Immature natural killer cell (primary cell): Measurements from ENCODE around the gene INPP5D. TPM values are rescaled to one million over a fixed set of nuclear protein-coding genes. Genes with fewer than 3 reads are reported as not detected.
"Not testable (repeated sequence)": the region's sequence is repeated elsewhere in the genome, so short reads cannot be mapped to it uniquely, and the experiment has no call there.

Experiments used
- DNase-seq, 3 donors: peaks; one replicate each; pipeline ENCODE4 v3.0.0; 2022; ENCODE audit warnings: mixed read lengths in 1 of 3
- H3K27ac Mint-ChIP-seq, 6 donors: one replicate each; pipeline ENCODE4 v1.8.0; 2020; ENCODE audit warnings: mixed read lengths in 6 of 6, mild to moderate bottlenecking in 5 of 6, inconsistent platforms in 4 of 6, moderate library complexity in 3 of 6
- H3K27me3 Mint-ChIP-seq, 3 donors: one replicate each; pipeline ENCODE4 v1.8.0; 2020 to 2021; ENCODE audit warnings: low read depth in 3 of 3, mild to moderate bottlenecking in 3 of 3, mixed read lengths in 3 of 3, moderate library complexity in 3 of 3, inconsistent platforms in 1 of 3
- H3K36me3 Mint-ChIP-seq, 3 donors: one replicate each; pipeline ENCODE4 v1.8.0; 2020; ENCODE audit warnings: mixed read lengths in 3 of 3, inconsistent platforms in 2 of 3, mild to moderate bottlenecking in 2 of 3
- H3K4me1 Mint-ChIP-seq, 2 donors: one replicate each; pipeline ENCODE4 v1.8.0; 2020; ENCODE audit warnings: inconsistent platforms in 2 of 2, mild to moderate bottlenecking in 2 of 2, mixed read lengths in 2 of 2, moderate library complexity in 1 of 2
- H3K4me3 Mint-ChIP-seq, 5 donors: one replicate each; pipeline ENCODE4 v1.8.0; 2020; ENCODE audit warnings: mild to moderate bottlenecking in 5 of 5, mixed read lengths in 5 of 5, inconsistent platforms in 3 of 5, moderate library complexity in 3 of 5
- H3K9me3 Mint-ChIP-seq, 6 donors: one replicate each; pipeline ENCODE4 v1.8.0; 2020; ENCODE audit warnings: mild to moderate bottlenecking in 6 of 6, mixed read lengths in 6 of 6, inconsistent platforms in 4 of 6, moderate library complexity in 3 of 6
- polyA plus RNA-seq, 3 donors: library from polyadenylated mRNA; unstranded; fragments of 300-500 nt; fragmentation: Illumina TruSeq; gene quantifications; one replicate each; pipeline ENCODE4 v1.2.3, GENCODE V29; 2021

The INPP5D gene
- polyA plus RNA-seq, 3 donors from 2014 or later: 54.8 to 307 (median 73.5) TPM

- peaks cover 11 to 17% (median 16%) of the 10 kb centered on the region in 3 donors for H3K36me3 Mint-ChIP-seq
- DNase-seq: peak in 2 of 3 donors; percentile 41 to 51
- H3K4me1 Mint-ChIP-seq: peaks cover 74 to 79% of the 10 kb centered on the region in 2 donors
- peaks cover 8 to 17% (median 15%) of the 10 kb centered on the region in 3 donors for H3K27me3 Mint-ChIP-seq
- no peaks in the 10 kb centered on the region for H3K9me3 Mint-ChIP-seq
- H3K4me3 Mint-ChIP-seq: peak overlapping the region; percentile 85 to 97 (median 92)
- peak overlapping the region; percentile 93 to 99 (median 96) for H3K27ac Mint-ChIP-seq
These were observed 3.3 kb downstream of the INPP5D start for GRCh38 chr2:233063269-233063975.

DNA sequence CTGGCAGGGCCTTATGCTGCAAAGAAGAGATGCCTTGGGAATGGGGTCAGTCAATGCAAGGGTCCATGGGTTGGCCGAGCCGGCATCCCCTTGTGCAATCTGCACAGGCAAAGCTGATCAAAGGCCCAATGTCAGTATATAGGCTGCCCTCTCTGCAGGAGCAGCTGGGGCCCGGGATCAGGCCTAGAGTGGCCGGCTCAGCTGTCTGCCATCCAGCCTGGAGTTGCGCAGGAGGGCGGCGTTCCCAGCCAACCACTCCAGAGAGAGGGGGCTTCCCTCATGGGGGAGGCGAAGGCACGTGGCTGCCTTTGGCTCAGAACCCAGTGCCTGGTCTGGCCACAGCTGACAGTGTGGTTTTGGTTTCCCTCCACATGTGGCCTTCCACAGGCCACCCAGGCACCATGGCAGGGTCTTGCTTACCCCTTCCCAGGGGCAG, 3.9 kb downstream of the INPP5D start:
- Mint-ChIP-seq H3K36me3 (peaks cover 16 to 20% (median 17%) of the 10 kb centered on the region in 3 donors), H3K4me3 (peak overlapping the region; percentile 85 to 97 (median 92)), H3K27me3 (peaks cover 8 to 17% (median 15%) of the 10 kb centered on the region in 3 donors), H3K4me1 (peaks cover 68 to 79% of the 10 kb centered on the region in 2 donors), H3K9me3 (no peaks in the 10 kb centered on the region), H3K27ac (peak overlapping the region; percentile 93 to 99 (median 96))
- DNase-seq: peak in 2 of 3 donors; percentile 42 to 44

DNA sequence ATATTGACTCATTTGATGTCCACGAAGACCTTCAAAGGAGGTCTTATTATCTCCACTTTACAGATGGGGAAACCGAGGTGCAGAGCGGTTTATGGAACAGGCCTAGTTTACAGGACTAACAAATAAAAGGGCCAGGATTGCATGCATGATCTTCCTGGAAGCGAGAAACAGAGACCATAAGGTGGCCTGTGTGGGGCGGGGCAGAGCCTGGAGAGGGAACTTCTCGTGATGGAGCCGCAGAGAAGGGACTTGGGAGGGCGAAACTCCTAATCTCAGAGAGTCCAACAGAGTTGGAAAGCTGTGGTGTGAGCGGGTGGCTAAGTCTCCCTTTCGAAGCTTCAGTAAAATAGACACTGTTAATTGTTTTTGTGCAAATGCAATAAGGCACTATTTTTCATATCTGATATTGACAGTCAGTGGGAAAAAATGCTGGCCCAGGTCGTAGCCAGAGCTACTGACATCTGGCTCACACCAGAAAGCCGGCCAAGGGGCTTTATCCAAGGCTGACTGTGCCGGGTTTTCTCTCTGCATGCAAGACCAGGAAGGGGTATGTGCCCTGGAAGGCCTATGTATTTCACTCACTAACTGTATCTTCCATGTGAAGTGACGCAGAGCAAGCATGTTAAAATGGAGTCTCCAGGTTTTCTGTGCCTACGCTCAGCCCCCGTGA, 4.5 kb downstream of the INPP5D start:
- H3K27ac Mint-ChIP-seq: peak overlapping the region; percentile 57 to 99 (median 90)
- peak overlapping the region; percentile 85 to 97 (median 92) for H3K4me3 Mint-ChIP-seq
- peaks cover 8 to 17% (median 14%) of the 10 kb centered on the region in 3 donors for H3K27me3 Mint-ChIP-seq
- peaks cover 65 to 80% of the 10 kb centered on the region in 2 donors for H3K4me1 Mint-ChIP-seq
- DNase-seq: no peak
- peaks cover 16 to 20% (median 17%) of the 10 kb centered on the region in 3 donors for H3K36me3 Mint-ChIP-seq
- no peaks in the 10 kb centered on the region for H3K9me3 Mint-ChIP-seq

GRCh38 chr2:233065200-233065589, 5.1 kb downstream of the INPP5D start:
- Mint-ChIP-seq H3K4me1 (peaks cover 59 to 80% of the 10 kb centered on the region in 2 donors), H3K36me3 (peaks cover 16 to 20% (median 17%) of the 10 kb centered on the region in 3 donors), H3K27ac (peak overlapping the region; percentile 83 to 99 (median 90)), H3K4me3 (peak overlapping the region; percentile 85 to 97 (median 92)), H3K27me3 (peaks cover 5 to 12% (median 9%) of the 10 kb centered on the region in 3 donors)
- not testable (repeated sequence) for DNase-seq, H3K9me3 Mint-ChIP-seq

- H3K36me3 Mint-ChIP-seq: peaks cover 17 to 20% (median 19%) of the 10 kb centered on the region in 3 donors
- DNase-seq: peak in 2 of 3 donors; percentile 35 to 36
- peaks cover 3 to 7% (median 5%) of the 10 kb centered on the region in 3 donors for H3K27me3 Mint-ChIP-seq
- H3K9me3 Mint-ChIP-seq: no peaks in the 10 kb centered on the region
- peak overlapping the region; percentile 24 to 90 (median 86) for H3K27ac Mint-ChIP-seq
- H3K4me1 Mint-ChIP-seq: peaks cover 57 to 88% of the 10 kb centered on the region in 2 donors
- peak overlapping the region; percentile 44 to 74 (median 63) for H3K4me3 Mint-ChIP-seq
These were observed 5.9 kb downstream of the INPP5D start for GRCh38 chr2:233065954-233066470.

DNA sequence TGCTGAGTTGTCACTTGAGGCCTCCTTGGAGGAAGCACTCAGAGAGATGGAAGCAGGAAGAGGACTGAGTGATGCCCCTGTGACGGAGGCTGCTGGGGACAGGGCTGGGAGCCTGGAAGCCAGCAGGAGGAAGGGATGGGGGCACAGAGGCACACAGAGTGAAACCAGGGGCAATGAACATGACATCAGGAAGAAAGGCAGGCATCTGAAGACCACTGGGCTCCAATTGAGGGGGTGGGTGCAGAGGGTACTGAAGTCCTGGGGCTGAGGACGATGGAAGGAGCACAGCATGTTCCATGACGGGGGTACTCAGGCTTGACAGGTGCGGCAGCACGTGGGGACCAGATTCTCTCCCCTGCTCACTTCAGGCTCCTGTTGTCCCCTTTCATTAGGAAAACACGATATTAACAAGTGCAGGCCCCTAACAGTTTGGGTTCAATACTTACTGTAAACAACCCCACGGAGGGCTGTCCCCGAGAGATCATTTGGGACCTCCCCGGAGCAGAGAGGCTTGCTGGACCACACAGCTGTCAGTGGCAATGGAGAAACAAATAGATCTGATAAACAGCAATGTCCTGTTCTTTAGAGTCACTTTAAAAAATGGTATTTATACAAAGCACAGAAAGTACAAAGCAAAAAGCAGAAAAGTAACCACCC, 8.7 kb downstream of the INPP5D start:
- peaks cover 18 to 34% (median 32%) of the 10 kb centered on the region in 3 donors for H3K36me3 Mint-ChIP-seq

GRCh38 chr2:233072838-233073237, 12.7 kb downstream of the INPP5D start:
- Mint-ChIP-seq H3K36me3 (peaks cover 8 to 22% (median 19%) of the 10 kb centered on the region in 3 donors), H3K27me3 (peaks cover 1 to 7% (median 2%) of the 10 kb centered on the region in 3 donors), H3K4me3 (peak overlapping the region in 3 of 5 donors; percentile 17 to 50 (median 42)), H3K27ac (peak overlapping the region in 1 of 6 donors; percentile 73), H3K4me1 (peaks cover under 1 to 46% of the 10 kb centered on the region in 2 donors), H3K9me3 (no peaks in the 10 kb centered on the region)
- DNase-seq: no peak

More for the DNA sequence above, 8.7 kb downstream of the INPP5D start:
- no peaks in the 10 kb centered on the region for H3K9me3 Mint-ChIP-seq
- peaks cover 39 to 77% of the 10 kb centered on the region in 2 donors for H3K4me1 Mint-ChIP-seq
- peak overlapping the region in 5 of 6 donors; percentile 84 to 95 (median 91) for H3K27ac Mint-ChIP-seq
- H3K4me3 Mint-ChIP-seq: peak overlapping the region; percentile 59 to 85 (median 78)
- no peak for DNase-seq
- H3K27me3 Mint-ChIP-seq: peaks cover 0 to 3% (median 2%) of the 10 kb centered on the region in 3 donors

DNA sequence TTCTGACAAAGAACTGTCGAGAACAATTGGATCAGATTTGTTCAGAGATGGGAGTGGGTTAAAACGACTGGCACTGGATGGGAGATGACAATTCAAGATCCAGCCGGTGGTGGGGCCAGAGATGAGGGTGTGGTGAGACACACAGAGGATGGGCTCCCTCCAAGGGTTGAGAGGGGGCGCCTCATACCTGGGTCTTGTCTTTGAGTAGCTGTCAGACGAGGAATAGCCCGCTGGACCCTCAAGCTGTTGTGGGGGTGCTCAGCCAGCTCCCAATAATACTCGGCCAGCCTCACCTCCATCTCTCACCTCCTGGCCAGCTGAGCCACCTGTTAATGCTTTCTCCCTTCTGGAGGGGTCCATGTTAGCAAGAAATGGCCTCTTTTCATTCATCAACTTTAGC, 14.0 kb downstream of the INPP5D start:
- DNase-seq: no peak
- Mint-ChIP-seq H3K4me3 (no peak overlapping the region), H3K9me3 (no peaks in the 10 kb centered on the region), H3K4me1 (peaks cover 0 to 47% of the 10 kb centered on the region in 2 donors), H3K27me3 (peaks cover 2 to 11% (median 6%) of the 10 kb centered on the region in 3 donors), H3K36me3 (peaks cover 12 to 19% (median 16%) of the 10 kb centered on the region in 3 donors), H3K27ac (no peak overlapping the region)

- Mint-ChIP-seq H3K36me3 (peaks cover 20 to 27% (median 25%) of the 10 kb centered on the region in 3 donors), H3K4me1 (peaks cover 0 to 47% of the 10 kb centered on the region in 2 donors), H3K27me3 (peaks cover 4 to 19% (median 14%) of the 10 kb centered on the region in 3 donors), H3K4me3 (no peak overlapping the region), H3K9me3 (no peaks in the 10 kb centered on the region), H3K27ac (no peak overlapping the region)
- DNase-seq: no peak
These were observed 15.2 kb downstream of the INPP5D start for GRCh38 chr2:233075141-233075965.

DNA sequence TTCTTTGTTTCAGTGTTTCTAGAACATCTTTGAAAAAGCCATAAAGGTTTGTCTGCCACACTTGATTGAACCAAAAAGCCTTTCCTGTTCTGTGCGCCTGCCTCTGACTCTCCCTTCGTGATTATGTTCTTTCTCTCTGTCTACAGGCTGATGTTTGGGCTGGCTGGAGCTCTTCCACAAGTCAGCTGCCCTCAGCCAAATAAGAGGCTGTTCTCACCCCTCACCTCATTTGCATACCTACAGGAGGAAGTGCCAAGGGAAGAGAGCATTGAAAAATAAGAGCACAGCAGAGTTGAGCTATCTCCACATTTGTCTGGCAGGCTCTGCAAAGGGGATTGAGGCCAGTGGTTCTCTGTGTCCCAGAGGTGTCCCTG, 15.8 kb downstream of the INPP5D start:
- peaks cover 0 to 47% of the 10 kb centered on the region in 2 donors for H3K4me1 Mint-ChIP-seq
- no peaks in the 10 kb centered on the region for H3K9me3 Mint-ChIP-seq
- no peak overlapping the region for H3K27ac Mint-ChIP-seq
- H3K36me3 Mint-ChIP-seq: peaks cover 23 to 28% (median 26%) of the 10 kb centered on the region in 3 donors
- DNase-seq: peak; percentile 54 to 59 (median 58)
- peaks cover 5 to 20% (median 18%) of the 10 kb centered on the region in 3 donors for H3K27me3 Mint-ChIP-seq
- no peak overlapping the region for H3K4me3 Mint-ChIP-seq

- peaks cover 9 to 22% (median 21%) of the 10 kb centered on the region in 3 donors for H3K27me3 Mint-ChIP-seq
- H3K9me3 Mint-ChIP-seq: no peaks in the 10 kb centered on the region
- H3K36me3 Mint-ChIP-seq: peaks cover 21 to 32% (median 25%) of the 10 kb centered on the region in 3 donors
- H3K4me3 Mint-ChIP-seq: no peak overlapping the region
- no peak overlapping the region for H3K27ac Mint-ChIP-seq
- peaks cover 0 to 49% of the 10 kb centered on the region in 2 donors for H3K4me1 Mint-ChIP-seq
- peak; percentile 77 to 79 (median 78) for DNase-seq
These were observed 16.6 kb downstream of the INPP5D start for GRCh38 chr2:233076749-233077148.

GRCh38 chr2:233079473-233079877, 19.3 kb downstream of the INPP5D start:
- H3K4me3 Mint-ChIP-seq: peak overlapping the region; percentile 71 to 89 (median 86)
- peaks cover 29 to 43% (median 35%) of the 10 kb centered on the region in 3 donors for H3K36me3 Mint-ChIP-seq
- H3K27me3 Mint-ChIP-seq: peaks cover 14 to 31% (median 31%) of the 10 kb centered on the region in 3 donors
- H3K9me3 Mint-ChIP-seq: no peaks in the 10 kb centered on the region
- DNase-seq: peak; percentile 77 to 78 (median 77)
- H3K27ac Mint-ChIP-seq: peak overlapping the region in 5 of 6 donors; percentile 97 to 100 (median 98)
- H3K4me1 Mint-ChIP-seq: peaks cover 0 to 72% of the 10 kb centered on the region in 2 donors
